Lung (tissue), 12 donors: ENCODE results near the gene FBXO33. TPM values are rescaled to one million over a fixed set of nuclear protein-coding genes. Genes with fewer than 3 reads are reported as not detected.

Experiments
- ATAC-seq: fragments of 200-7000 bp; cut with Tn5 transposase; one replicate; pipeline ENCODE4 v1.9.1; 2020; ENCODE audit warnings: moderate number of reproducible peaks; ENCODE audit not compliant: insufficient read depth, low FRiP score
- DNase-seq, 3 donors: peaks; one replicate each; pipeline ENCODE4 v3.0.0-alpha.2; 2013 to 2017
- H3K27ac ChIP-seq, 2 donors: one replicate each; pipeline ENCODE4 v1.5.1; 2013; ENCODE audit warnings: mild to moderate bottlenecking in 2 of 2, moderate library complexity in 2 of 2, control low read depth in 1 of 2, inconsistent platforms in 1 of 2, low read depth in 1 of 2, low read length in 1 of 2
- H3K27me3 ChIP-seq, 3 donors: one replicate each; pipeline ENCODE4 v1.5.1; 2013; ENCODE audit warnings: low read length in 2 of 3; ENCODE audit not compliant: control insufficient read depth in 3 of 3, insufficient read depth in 3 of 3
- H3K36me3 ChIP-seq, 4 donors: one replicate each; pipeline ENCODE4 v1.5.1; 2013; ENCODE audit warnings: low read length in 4 of 4, mild to moderate bottlenecking in 1 of 4, moderate library complexity in 1 of 4; ENCODE audit not compliant: control insufficient read depth in 4 of 4, insufficient read depth in 4 of 4
- H3K4me1 ChIP-seq, 5 donors: one replicate each; pipeline ENCODE4 v1.5.1; 2013; ENCODE audit warnings: low read length in 5 of 5, mild to moderate bottlenecking in 2 of 5, moderate library complexity in 1 of 5; ENCODE audit not compliant: control insufficient read depth in 5 of 5, insufficient read depth in 5 of 5
- H3K4me3 ChIP-seq: one replicate; pipeline ENCODE4 v1.5.1; 2013; ENCODE audit warnings: mild to moderate bottlenecking, control low read depth, moderate library complexity
- H3K9ac ChIP-seq, 2 donors: one replicate each; pipeline ENCODE4 v1.5.1; 2013; ENCODE audit warnings: low read length in 2 of 2, control low read depth in 1 of 2; ENCODE audit not compliant: insufficient read depth in 1 of 2
- H3K9me3 ChIP-seq, 4 donors: one replicate each; pipeline ENCODE4 v1.5.1; 2013; ENCODE audit warnings: low read length in 3 of 4, mild to moderate bottlenecking in 1 of 4, moderate library complexity in 1 of 4; ENCODE audit not compliant: control insufficient read depth in 4 of 4, insufficient read depth in 3 of 4
- CTCF ChIP-seq: IDR thresholded peaks from 2 replicates; pipeline ENCODE4 v1.5.1; 2012; ENCODE audit warnings: mild to moderate bottlenecking; ENCODE audit errors: control extremely low read depth, extremely low read depth
- WGBS, 2 donors: extraction: QIAGEN DNeasy Blood & Tissue Kit; methylation state at CpG; one replicate each; pipeline ENCODE4 v1.1.7; 2013; 5-methylcytosine and 5-hydroxymethylcytosine counted together
- polyA plus RNA-seq, 2 donors: library from polyadenylated mRNA; stranded (reverse); fragments of 200-250 nt; gene quantifications; one replicate each; pipeline ENCODE4 v1.2.1, GENCODE V29; 2013
- total RNA-seq, 2 donors: library from RNA; depleted of rRNA in 1 of 2; stranded (reverse); fragments of >200 nt in 1 of 2; gene quantifications; one replicate each; pipeline ENCODE4 v1.2.1, GENCODE V29; 2014 to 2021
- donor health status: control.
- donor health status: control.
- donor health status: Bipolar disorder and iron deficiency.
- donor health status: healthy.
- donor health status: DM: yes; HTN: yes; CAD: no.

The FBXO33 gene
- total and polyA plus RNA-seq, 4 donors = 4.7 to 17.2 (median 9.5) TPM

- DNase-seq = no peak
- Histone ChIP-seq H3K27me3 (no peaks in the 10 kb centered on the region), H3K36me3 (no peaks in the 10 kb centered on the region), H3K9me3 (peaks cover 0 to 12% (median 0%) of the 10 kb centered on the region in 4 donors), H3K27ac (no peak overlapping the region), H3K4me1 (no peaks in the 10 kb centered on the region), H3K4me3 (no peak overlapping the region), H3K9ac (no peak overlapping the region)
- no peak for TF ChIP-seq CTCF
- no peak for ATAC-seq
- WGBS, 2 donors = 88 to 96% methylated on average over 6 of the region's 6 CpGs
Measured at GRCh38 chr14:39441805-39442204, 9.6 kb upstream of the FBXO33 start.

DNA sequence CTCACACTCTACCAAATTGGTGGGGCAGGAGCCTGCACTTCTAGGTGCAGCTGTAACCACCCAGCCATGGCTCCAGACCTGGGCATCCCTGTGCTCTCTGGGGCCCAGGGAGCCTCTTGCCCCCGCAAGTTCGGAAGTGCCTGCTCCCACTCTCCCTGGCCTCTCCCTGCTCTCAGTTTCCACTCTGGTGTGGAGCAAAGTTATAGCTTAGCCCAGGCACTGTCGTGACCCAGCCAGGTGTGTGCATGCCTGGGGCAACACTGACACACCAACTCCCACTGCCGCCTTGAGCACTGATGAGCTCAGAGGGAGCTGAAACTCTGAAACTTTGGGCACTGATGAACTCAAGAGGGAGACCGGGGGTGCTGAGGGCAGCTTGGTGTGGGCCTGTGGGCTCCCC, 8.7 kb upstream of the FBXO33 start:
- Histone ChIP-seq H3K36me3 (no peaks in the 10 kb centered on the region), H3K9ac (no peak overlapping the region), H3K9me3 (peaks cover 0 to 12% (median 0%) of the 10 kb centered on the region in 4 donors), H3K4me1 (no peaks in the 10 kb centered on the region), H3K27ac (no peak overlapping the region), H3K4me3 (no peak overlapping the region), H3K27me3 (no peaks in the 10 kb centered on the region)
- 92 to 98% methylated on average over 5 of the region's 5 CpGs for WGBS, 2 donors
- no peak for TF ChIP-seq CTCF
- ATAC-seq (no peak), DNase-seq (no peak)

GRCh38 chr14:39435241-39435640, 3.0 kb upstream of the FBXO33 start:
- DNase-seq (no peak), ATAC-seq (no peak)
- no peak for TF ChIP-seq CTCF
- WGBS, 2 donors = 86 to 94% methylated on average over 6 of the region's 6 CpGs
- Histone ChIP-seq H3K9me3 (no peaks in the 10 kb centered on the region), H3K36me3 (peaks cover 0 to 3% (median 0%) of the 10 kb centered on the region in 4 donors), H3K9ac (no peak overlapping the region), H3K27me3 (peaks cover 0 to 3% (median 3%) of the 10 kb centered on the region in 3 donors), H3K27ac (no peak overlapping the region), H3K4me3 (no peak overlapping the region), H3K4me1 (peaks cover 0 to 9% (median 4%) of the 10 kb centered on the region in 5 donors)

- peaks cover 2 to 17% (median 9%) of the 10 kb centered on the region in 5 donors for H3K4me1 ChIP-seq
- no peak overlapping the region for H3K4me3 ChIP-seq
- 53 to 64% methylated on average over 2 of the region's 2 CpGs for WGBS, 2 donors
- H3K9ac ChIP-seq = no peak overlapping the region
- peaks cover 0 to 3% (median 3%) of the 10 kb centered on the region in 3 donors for H3K27me3 ChIP-seq
- ATAC-seq = no peak
- H3K36me3 ChIP-seq = peaks cover 0 to 3% (median 0%) of the 10 kb centered on the region in 4 donors
- no peaks in the 10 kb centered on the region for H3K9me3 ChIP-seq
- no peak for DNase-seq
- TF ChIP-seq CTCF = no peak
- no peak overlapping the region for H3K27ac ChIP-seq
Measured at GRCh38 chr14:39434401-39434800, 2.2 kb upstream of the FBXO33 start.
